HCT116 (cell line): ENCODE data around the gene SLC2A5.

ENCODE experiments used
- EZH2 ChIP-seq: fragments of 200-600 bp; sonication (generic); IDR thresholded peaks from 2 replicates; pipeline ENCODE4 v1.6.1; 2017; ENCODE audit warnings: antibody characterized with exemption, mixed run types
- POLR2A ChIP-seq: IDR thresholded peaks from 2 replicates; pipeline ENCODE4 v1.7.0; 2011; ENCODE audit warnings: borderline replicate concordance; ENCODE audit not compliant: insufficient read depth, insufficient read length; ENCODE audit errors: extremely low read depth
- RAD21 ChIP-seq: IDR thresholded peaks from 2 replicates; pipeline ENCODE4 v1.6.1; 2012; ENCODE audit warnings: low read depth, mild to moderate bottlenecking
- YY1 ChIP-seq: IDR thresholded peaks from 2 replicates; pipeline ENCODE4 v1.6.1; 2011; ENCODE audit warnings: low read length, low read depth, moderate library complexity, mild to moderate bottlenecking; ENCODE audit not compliant: insufficient replicate concordance; ENCODE audit errors: extremely low read depth
- ZNF274 ChIP-seq: fragments of 200-500 bp; sonication (Bioruptor generic); IDR thresholded peaks from 2 replicates; pipeline ENCODE4 v1.6.1; 2014; ENCODE audit warnings: mild to moderate bottlenecking, low read depth, low read length, inconsistent platforms
- TF ChIP-seq, protein P1 (sequence below): IDR thresholded peaks from 2 replicates; pipeline ENCODE4 v1.6.1; 2011; ENCODE audit warnings: mild to moderate bottlenecking, low read length, moderate library complexity; ENCODE audit not compliant: insufficient replicate concordance; ENCODE audit errors: extremely low read depth
- TF ChIP-seq, protein P2 (sequence below): IDR thresholded peaks from 2 replicates; pipeline ENCODE4 v1.6.1; 2012; ENCODE audit warnings: low read depth

DNA sequence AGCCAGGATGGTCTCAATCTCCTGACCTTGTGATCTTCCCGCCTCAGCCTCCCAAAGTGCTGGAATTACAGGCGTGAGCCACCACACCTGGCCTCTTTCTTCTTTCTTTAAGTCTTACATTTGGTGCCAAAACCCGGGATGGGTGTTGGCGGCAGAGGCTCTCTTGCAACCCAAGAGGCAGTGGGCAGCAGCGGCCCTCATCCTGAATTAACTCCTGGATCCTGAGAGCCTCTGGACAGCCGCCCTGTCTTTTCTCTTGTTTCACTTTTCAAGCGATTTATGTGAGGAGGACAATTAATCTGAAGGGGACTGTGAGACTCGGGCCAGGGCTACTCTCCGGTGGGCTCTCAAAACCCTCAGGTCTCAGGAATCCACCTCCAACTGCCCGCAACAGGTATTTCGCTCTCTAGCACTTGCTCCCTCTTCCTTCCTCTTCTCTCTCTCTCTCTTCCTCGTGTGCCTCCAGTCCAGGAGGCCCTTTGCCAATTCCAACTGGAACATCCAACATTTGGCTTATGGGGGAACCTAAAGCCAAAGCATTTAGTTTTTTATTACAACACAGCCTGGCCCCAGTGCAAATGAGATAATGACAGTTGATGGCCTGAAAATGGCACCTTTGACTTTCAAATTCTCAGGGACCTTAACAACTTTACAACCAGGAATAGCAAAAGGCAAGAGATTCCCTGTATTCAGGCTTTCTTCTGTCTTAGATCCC lies 18.1 kb upstream of the SLC2A5 start:
- TF ChIP-seq YY1 (no peak), RAD21 (no peak), EZH2 (no peak), ZNF274 (no peak), POLR2A (no peak)
- TF ChIP-seq, protein P1, sequence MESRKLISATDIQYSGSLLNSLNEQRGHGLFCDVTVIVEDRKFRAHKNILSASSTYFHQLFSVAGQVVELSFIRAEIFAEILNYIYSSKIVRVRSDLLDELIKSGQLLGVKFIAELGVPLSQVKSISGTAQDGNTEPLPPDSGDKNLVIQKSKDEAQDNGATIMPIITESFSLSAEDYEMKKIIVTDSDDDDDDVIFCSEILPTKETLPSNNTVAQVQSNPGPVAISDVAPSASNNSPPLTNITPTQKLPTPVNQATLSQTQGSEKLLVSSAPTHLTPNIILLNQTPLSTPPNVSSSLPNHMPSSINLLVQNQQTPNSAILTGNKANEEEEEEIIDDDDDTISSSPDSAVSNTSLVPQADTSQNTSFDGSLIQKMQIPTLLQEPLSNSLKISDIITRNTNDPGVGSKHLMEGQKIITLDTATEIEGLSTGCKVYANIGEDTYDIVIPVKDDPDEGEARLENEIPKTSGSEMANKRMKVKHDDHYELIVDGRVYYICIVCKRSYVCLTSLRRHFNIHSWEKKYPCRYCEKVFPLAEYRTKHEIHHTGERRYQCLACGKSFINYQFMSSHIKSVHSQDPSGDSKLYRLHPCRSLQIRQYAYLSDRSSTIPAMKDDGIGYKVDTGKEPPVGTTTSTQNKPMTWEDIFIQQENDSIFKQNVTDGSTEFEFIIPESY = no peak
- TF ChIP-seq, protein P2, sequence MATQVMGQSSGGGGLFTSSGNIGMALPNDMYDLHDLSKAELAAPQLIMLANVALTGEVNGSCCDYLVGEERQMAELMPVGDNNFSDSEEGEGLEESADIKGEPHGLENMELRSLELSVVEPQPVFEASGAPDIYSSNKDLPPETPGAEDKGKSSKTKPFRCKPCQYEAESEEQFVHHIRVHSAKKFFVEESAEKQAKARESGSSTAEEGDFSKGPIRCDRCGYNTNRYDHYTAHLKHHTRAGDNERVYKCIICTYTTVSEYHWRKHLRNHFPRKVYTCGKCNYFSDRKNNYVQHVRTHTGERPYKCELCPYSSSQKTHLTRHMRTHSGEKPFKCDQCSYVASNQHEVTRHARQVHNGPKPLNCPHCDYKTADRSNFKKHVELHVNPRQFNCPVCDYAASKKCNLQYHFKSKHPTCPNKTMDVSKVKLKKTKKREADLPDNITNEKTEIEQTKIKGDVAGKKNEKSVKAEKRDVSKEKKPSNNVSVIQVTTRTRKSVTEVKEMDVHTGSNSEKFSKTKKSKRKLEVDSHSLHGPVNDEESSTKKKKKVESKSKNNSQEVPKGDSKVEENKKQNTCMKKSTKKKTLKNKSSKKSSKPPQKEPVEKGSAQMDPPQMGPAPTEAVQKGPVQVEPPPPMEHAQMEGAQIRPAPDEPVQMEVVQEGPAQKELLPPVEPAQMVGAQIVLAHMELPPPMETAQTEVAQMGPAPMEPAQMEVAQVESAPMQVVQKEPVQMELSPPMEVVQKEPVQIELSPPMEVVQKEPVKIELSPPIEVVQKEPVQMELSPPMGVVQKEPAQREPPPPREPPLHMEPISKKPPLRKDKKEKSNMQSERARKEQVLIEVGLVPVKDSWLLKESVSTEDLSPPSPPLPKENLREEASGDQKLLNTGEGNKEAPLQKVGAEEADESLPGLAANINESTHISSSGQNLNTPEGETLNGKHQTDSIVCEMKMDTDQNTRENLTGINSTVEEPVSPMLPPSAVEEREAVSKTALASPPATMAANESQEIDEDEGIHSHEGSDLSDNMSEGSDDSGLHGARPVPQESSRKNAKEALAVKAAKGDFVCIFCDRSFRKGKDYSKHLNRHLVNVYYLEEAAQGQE = no peak
